Neural progenitor cell (in vitro differentiated cells): ENCODE results near the gene PLEKHA7. TPM values are rescaled to one million over a fixed set of nuclear protein-coding genes. Genes with fewer than 3 reads are reported as not detected.
A peak's percentile ranks its signal among the peaks of the same experiment; 100 is the strongest.

Source experiments
- DNase-seq: peaks from one replicate; pipeline ENCODE4 v3.0.0-alpha.2; 2016; ENCODE audit warnings: low spot score
- H2AFZ ChIP-seq: fragments of 200-600 bp; sonication (generic); replicated peaks from 2 replicates; pipeline ENCODE4 v1.6.1; 2016; ENCODE audit warnings: antibody characterized with exemption
- H3F3A ChIP-seq: fragments of 200-600 bp; sonication (generic); 2 replicates; pipeline ENCODE4 v1.6.1; 2016; ENCODE audit warnings: antibody characterized with exemption, low read depth
- H3K27ac ChIP-seq: fragments of 200-600 bp; sonication (generic); 2 replicates; pipeline ENCODE4 v1.5.1; 2016; ENCODE audit warnings: mild to moderate bottlenecking
- H3K27me3 ChIP-seq: fragments of 200-600 bp; sonication (generic); 2 replicates; pipeline ENCODE4 v1.6.1; 2016; ENCODE audit warnings: mild to moderate bottlenecking, moderate library complexity
- H3K36me3 ChIP-seq: fragments of 200-600 bp; sonication (generic); 2 replicates; pipeline ENCODE4 v1.5.1; 2016
- H3K4me1 ChIP-seq: fragments of 200-600 bp; sonication (generic); 2 replicates; pipeline ENCODE4 v1.6.1; 2016; ENCODE audit warnings: mixed run types
- H3K4me2 ChIP-seq: fragments of 200-600 bp; sonication (generic); 2 replicates; pipeline ENCODE4 v1.6.1; 2016
- H3K4me3 ChIP-seq: fragments of 200-600 bp; sonication (generic); 2 replicates; pipeline ENCODE4 v1.5.1; 2016
- H3K79me2 ChIP-seq: fragments of 200-600 bp; sonication (generic); 2 replicates; pipeline ENCODE4 v1.6.1; 2016; ENCODE audit warnings: low read depth
- H3K9ac ChIP-seq: fragments of 200-600 bp; sonication (generic); 2 replicates; pipeline ENCODE4 v1.6.1; 2016
- H3K9me3 ChIP-seq: fragments of 200-600 bp; sonication (generic); 2 replicates; pipeline ENCODE4 v1.5.1; 2016; ENCODE audit warnings: low read depth
- H4K20me1 ChIP-seq: fragments of 200-600 bp; sonication (generic); 2 replicates; pipeline ENCODE4 v1.6.1; 2016; ENCODE audit warnings: low read depth
- H3K27ac Mint-ChIP-seq: 3 replicates; pipeline ENCODE4 v1.8.0; 2021; ENCODE audit warnings: mixed read lengths
- H3K27me3 Mint-ChIP-seq: 2 replicates; pipeline ENCODE4 v1.8.0; 2022; ENCODE audit warnings: low read depth, mild to moderate bottlenecking, inconsistent platforms, moderate library complexity, mixed read lengths; ENCODE audit not compliant: insufficient read depth
- H3K36me3 Mint-ChIP-seq: 3 replicates; pipeline ENCODE4 v1.8.0; 2021; ENCODE audit warnings: mixed read lengths
- H3K4me1 Mint-ChIP-seq: 3 replicates; pipeline ENCODE4 v1.8.0; 2021; ENCODE audit warnings: mixed read lengths
- H3K4me3 Mint-ChIP-seq: 3 replicates; pipeline ENCODE4 v1.8.0; 2021; ENCODE audit warnings: mild to moderate bottlenecking, moderate library complexity, mixed read lengths
- H3K9me3 Mint-ChIP-seq: 3 replicates; pipeline ENCODE4 v1.8.0; 2020; ENCODE audit warnings: mixed read lengths
- CTCF ChIP-seq: fragments of 200-600 bp; sonication (generic); IDR thresholded peaks from 2 replicates; pipeline ENCODE4 v1.5.1; 2017; ENCODE audit warnings: antibody characterized with exemption, mild to moderate bottlenecking
- EZH2 ChIP-seq: fragments of 200-600 bp; sonication (generic); IDR thresholded peaks from 2 replicates; pipeline ENCODE4 v1.6.1; 2017; ENCODE audit warnings: antibody characterized with exemption, mild to moderate bottlenecking, moderate library complexity
- EZH2phosphoT487 ChIP-seq: fragments of 200-600 bp; sonication (generic); IDR thresholded peaks from 2 replicates; pipeline ENCODE4 v1.6.1; 2017; ENCODE audit warnings: antibody characterized with exemption
- total RNA-seq: library from RNA; depleted of rRNA; stranded (reverse); fragments of >200 nt; gene quantifications from 2 replicates; pipeline ENCODE4 v1.2.3, GENCODE V29; 2015; ENCODE audit warnings: low replicate concordance

Gene PLEKHA7
- total RNA-seq, 1 donor from 2014 or later = 20.3 TPM

DNA sequence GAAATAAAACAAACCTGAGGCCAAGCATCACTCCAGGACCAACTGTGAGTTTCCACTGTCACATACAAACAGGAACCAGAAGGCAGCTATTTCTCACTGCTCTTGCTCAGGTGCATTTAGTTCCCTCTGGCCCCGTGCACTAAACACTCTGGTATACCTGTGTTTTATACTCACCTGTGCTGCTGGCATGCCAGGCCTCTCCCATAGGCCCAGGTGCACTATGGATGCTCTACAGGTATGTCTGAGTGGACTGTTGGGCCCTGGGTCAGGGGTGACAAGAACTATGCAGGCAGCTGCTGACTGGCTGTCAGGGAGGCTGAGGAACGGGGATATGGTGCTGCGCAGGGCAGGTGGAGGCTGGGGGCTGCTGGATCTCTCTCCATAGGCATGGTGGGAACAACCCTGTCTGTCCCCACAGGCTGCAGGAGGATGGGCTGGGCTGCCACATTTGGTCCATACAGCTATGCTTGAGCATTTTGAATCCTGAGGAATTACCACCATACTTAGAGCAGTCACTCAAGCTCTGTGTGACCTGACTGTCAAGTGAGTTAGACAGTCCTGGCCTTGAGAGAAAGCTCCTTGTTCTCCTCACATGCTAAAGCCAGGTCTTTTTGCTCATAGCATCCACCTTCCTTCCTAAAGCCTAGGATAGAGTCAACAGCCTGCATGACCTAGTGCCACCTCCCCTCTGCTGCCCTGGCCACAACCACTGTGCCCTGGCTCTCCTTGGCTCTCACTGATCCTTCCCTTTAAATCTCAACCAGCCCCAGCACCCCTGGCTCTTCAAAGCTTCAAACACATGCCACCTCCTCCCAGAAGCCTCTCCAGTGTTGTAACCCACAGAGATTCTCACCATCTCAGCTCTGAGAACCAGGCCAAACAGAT, 202.8 kb downstream of the PLEKHA7 start:
- Histone ChIP-seq H3K4me2 (peak overlapping the region; percentile 71), H3K9ac (no peak overlapping the region), H3F3A (peaks cover 25% of the 10 kb centered on the region), H3K27me3 (no peaks in the 10 kb centered on the region), H3K36me3 (no peaks in the 10 kb centered on the region), H3K27ac (no peak overlapping the region), H4K20me1 (no peaks in the 10 kb centered on the region), H2AFZ (no peak overlapping the region), H3K79me2 (no peaks in the 10 kb centered on the region), H3K4me1 (peaks cover 46% of the 10 kb centered on the region), H3K9me3 (no peaks in the 10 kb centered on the region), H3K4me3 (no peak overlapping the region)
- peaks cover 4% of the 10 kb centered on the region for H3K27me3 Mint-ChIP-seq
- H3K36me3 Mint-ChIP-seq = peaks cover 35% of the 10 kb centered on the region
- H3K9me3 Mint-ChIP-seq = no peaks in the 10 kb centered on the region
- peaks cover 39% of the 10 kb centered on the region for H3K4me1 Mint-ChIP-seq
- peak overlapping the region; percentile 26 for H3K27ac Mint-ChIP-seq
- no peak overlapping the region for H3K4me3 Mint-ChIP-seq
- no peak for TF ChIP-seq EZH2phosphoT487
- TF ChIP-seq EZH2 = no peak
- no peak for TF ChIP-seq CTCF
- DNase-seq = no peak

GRCh38 chr11:16809886-16810668, 204.1 kb downstream of the PLEKHA7 start:
- Mint-ChIP-seq H3K27me3 (peaks cover 4% of the 10 kb centered on the region), H3K4me1 (peaks cover 35% of the 10 kb centered on the region), H3K4me3 (no peak overlapping the region), H3K9me3 (no peaks in the 10 kb centered on the region), H3K36me3 (peaks cover 28% of the 10 kb centered on the region), H3K27ac (no peak overlapping the region)
- Histone ChIP-seq H2AFZ (no peak overlapping the region), H3K27me3 (no peaks in the 10 kb centered on the region), H3K4me3 (no peak overlapping the region), H4K20me1 (no peaks in the 10 kb centered on the region), H3K9ac (no peak overlapping the region), H3K9me3 (no peaks in the 10 kb centered on the region), H3F3A (peaks cover 17% of the 10 kb centered on the region), H3K79me2 (no peaks in the 10 kb centered on the region), H3K4me1 (peaks cover 38% of the 10 kb centered on the region), H3K4me2 (no peak overlapping the region), H3K36me3 (no peaks in the 10 kb centered on the region), H3K27ac (no peak overlapping the region)
- TF ChIP-seq EZH2 = no peak
- TF ChIP-seq CTCF = no peak
- no peak for TF ChIP-seq EZH2phosphoT487
- DNase-seq = no peak

- Histone ChIP-seq H3F3A (peaks cover 6% of the 10 kb centered on the region), H3K27ac (no peak overlapping the region), H4K20me1 (no peaks in the 10 kb centered on the region), H3K9ac (no peak overlapping the region), H3K36me3 (no peaks in the 10 kb centered on the region), H2AFZ (no peak overlapping the region), H3K9me3 (no peaks in the 10 kb centered on the region), H3K27me3 (no peaks in the 10 kb centered on the region), H3K4me3 (no peak overlapping the region), H3K4me2 (no peak overlapping the region), H3K4me1 (peaks cover 21% of the 10 kb centered on the region), H3K79me2 (no peaks in the 10 kb centered on the region)
- TF ChIP-seq CTCF (no peak), EZH2phosphoT487 (no peak), EZH2 (no peak)
- DNase-seq = no peak
- Mint-ChIP-seq H3K9me3 (no peaks in the 10 kb centered on the region), H3K36me3 (peaks cover 15% of the 10 kb centered on the region), H3K27me3 (peaks cover 2% of the 10 kb centered on the region), H3K4me1 (peaks cover 20% of the 10 kb centered on the region), H3K27ac (no peak overlapping the region), H3K4me3 (no peak overlapping the region)
Measured at GRCh38 chr11:16807306-16807705, 206.9 kb downstream of the PLEKHA7 start.
